SJCRH30 (cell line): Measurements from ENCODE around the gene TRAPPC5. TPM values are rescaled to one million over a fixed set of nuclear protein-coding genes. Genes with fewer than 3 reads are reported as not detected.

Experiments used
- DNase-seq, 2 experiments: peaks; one replicate each; pipeline ENCODE4 v3.0.0-alpha.2; 2015 to 2020
- H3K27ac ChIP-seq: fragments of 250-450 bp; sonication (Bioruptor Pico); 2 replicates; pipeline ENCODE4 v1.5.1; 2020; ENCODE audit warnings: mild to moderate bottlenecking, moderate library complexity
- H3K27me3 ChIP-seq: fragments of 250-450 bp; sonication (Bioruptor Pico); 2 replicates; pipeline ENCODE4 v1.5.1; 2020; ENCODE audit warnings: mild to moderate bottlenecking, moderate library complexity
- H3K36me3 ChIP-seq: fragments of 250-450 bp; sonication (Bioruptor Pico); 2 replicates; pipeline ENCODE4 v1.5.1; 2020; ENCODE audit warnings: mild to moderate bottlenecking, moderate library complexity
- H3K4me1 ChIP-seq: fragments of 250-450 bp; sonication (Bioruptor Pico); 2 replicates; pipeline ENCODE4 v1.5.1; 2020; ENCODE audit warnings: mild to moderate bottlenecking, moderate library complexity
- H3K4me3 ChIP-seq: fragments of 250-450 bp; sonication (Bioruptor Pico); 2 replicates; pipeline ENCODE4 v1.5.1; 2020; ENCODE audit warnings: mild to moderate bottlenecking, moderate library complexity
- H3K9me3 ChIP-seq: fragments of 250-450 bp; sonication (Bioruptor Pico); replicated peaks from 2 replicates; pipeline ENCODE4 v1.5.1; 2020; ENCODE audit warnings: mild to moderate bottlenecking, moderate library complexity
- total RNA-seq: library from RNA; depleted of rRNA; stranded (reverse); fragments of >200 nt; shearing (Covaris generic); gene quantifications from 2 replicates; pipeline ENCODE4 v1.2.3, GENCODE V29; 2014; rRNA removed

The TRAPPC5 gene
- 18.5 and 25.1 TPM in 2 replicates for total RNA-seq

DNA sequence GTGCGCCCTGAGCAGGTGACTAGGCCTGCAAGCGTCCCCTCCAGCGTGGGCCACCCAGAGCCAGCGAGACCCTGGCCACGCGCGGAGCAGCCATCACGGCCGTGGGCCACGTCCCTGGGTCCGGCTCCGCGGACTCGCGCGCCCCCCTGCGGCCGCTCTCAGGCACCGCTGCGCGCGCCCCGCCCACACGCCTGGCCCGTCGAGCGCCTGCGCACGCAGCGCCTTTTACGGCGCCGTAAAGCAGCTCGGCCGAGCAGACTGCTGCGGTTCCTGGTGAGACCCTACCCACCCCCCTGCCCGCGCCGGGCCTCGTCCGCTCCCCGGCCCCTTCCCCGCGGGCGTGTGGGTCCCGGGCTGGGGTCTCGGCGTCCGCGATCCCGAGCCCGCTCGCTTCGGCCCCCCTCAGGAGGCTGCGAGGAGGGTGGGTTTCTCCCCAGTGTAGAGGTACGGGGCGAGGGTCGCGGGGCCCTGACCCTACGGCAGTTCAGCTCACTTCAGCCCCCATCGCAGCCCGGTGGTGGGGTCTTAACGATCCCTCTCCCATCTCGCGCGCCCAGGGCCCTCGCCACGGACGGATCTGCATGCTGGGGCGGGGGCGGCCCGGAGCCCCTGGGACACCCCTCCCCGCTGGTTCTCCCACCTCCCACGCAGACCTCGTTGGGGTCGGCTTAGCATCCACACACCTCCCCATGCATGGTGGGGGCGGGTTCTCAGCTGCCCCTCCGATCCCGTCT, at the start of gene TRAPPC5:
Gene TRAPPC5, plus strand, starts transcription at position 228 of the 734 bp plus-strand sequence. CDS start 1,421 bp downstream, outside the sequence.
- Histone ChIP-seq H3K36me3 (no peaks in the 10 kb centered on the region; the same call in 1 of the 2 replicates), H3K9me3 (no peaks in the 10 kb centered on the region), H3K27me3 (peaks cover 2% of the 10 kb centered on the region; the same call in 1 of the 2 replicates), H3K4me3 (peak within 1 kb of the TSS; percentile 93), H3K27ac (peak within 1 kb of the TSS; percentile 60), H3K4me1 (no peaks in the 10 kb centered on the region)
- peak; percentile 74 to 82 for DNase-seq

DNA sequence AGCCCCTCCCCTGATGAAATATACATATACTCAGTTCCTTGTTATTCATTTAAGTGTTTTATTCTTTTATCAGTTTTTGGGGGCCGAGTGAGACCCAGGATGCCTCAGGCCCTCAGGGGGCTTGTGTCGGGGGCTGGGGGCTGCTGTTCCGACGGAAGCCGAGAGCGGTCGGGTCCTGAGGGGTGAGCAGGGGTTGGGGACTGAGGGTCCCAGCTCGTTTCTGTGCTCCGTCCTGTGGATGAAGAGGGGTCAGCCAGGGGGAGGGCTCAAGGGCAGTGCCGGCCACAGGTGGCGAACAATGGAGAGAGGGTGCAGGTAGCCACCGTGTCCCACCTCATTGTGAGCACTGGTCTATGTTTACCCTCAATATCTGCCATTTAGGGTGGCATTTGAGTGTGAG, 49.1 kb upstream of the TRAPPC5 start:
- 0 out of 2 replicates have a peak, but pooled peaks cover 4% of the 10 kb centered on the region for H3K36me3 ChIP-seq
- H3K27ac ChIP-seq = no peak overlapping the region
- H3K4me1 ChIP-seq = no peaks in the 10 kb centered on the region
- no peak overlapping the region for H3K4me3 ChIP-seq
- no peaks in the 10 kb centered on the region for H3K9me3 ChIP-seq
- DNase-seq = no peak
- no peaks in the 10 kb centered on the region for H3K27me3 ChIP-seq

DNA sequence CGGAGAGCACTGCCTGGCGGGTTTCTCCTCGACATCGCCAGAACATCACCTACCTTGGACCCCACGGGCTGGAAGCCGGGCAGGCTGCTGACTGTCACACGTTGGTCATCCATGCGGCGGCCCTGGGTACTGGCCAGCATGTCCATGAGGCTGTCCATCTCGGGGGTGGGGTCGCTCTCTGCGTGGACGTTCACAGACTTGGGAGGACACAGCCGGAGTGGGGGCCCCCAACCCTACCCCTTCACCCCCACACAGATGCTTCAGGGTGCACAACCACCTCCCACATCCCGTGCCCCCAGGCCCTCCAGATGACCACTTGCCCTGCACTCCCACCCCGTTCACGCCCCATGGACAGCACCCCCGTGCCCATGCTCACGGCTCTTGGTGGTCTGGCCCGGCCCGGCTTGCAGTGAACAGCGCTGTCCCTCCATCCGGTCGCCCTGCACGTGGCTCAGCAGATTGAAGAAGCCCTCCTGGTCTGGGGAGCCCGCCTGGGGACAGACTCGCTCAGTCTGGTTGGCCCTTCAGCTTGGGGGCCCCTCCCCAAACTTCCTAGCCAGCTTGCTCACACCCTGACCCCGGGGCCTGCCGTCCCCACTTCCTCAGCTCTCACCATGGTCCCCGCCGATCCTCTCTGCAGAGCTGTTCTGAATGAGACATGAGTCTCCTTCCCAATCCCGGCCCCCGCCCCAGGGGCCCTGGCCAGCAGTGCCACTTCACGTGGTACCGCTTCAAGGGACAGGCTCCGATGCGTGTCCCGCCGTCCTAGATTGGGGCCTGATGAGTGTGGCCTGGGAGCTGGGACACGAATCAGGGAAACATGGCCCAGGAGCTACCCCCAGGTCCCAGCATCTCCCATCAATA, 48.1 kb upstream of the TRAPPC5 start:
- no peak overlapping the region for H3K27ac ChIP-seq
- H3K36me3 ChIP-seq = no peaks in the 10 kb centered on the region
- no peak overlapping the region for H3K4me3 ChIP-seq
- H3K9me3 ChIP-seq = no peaks in the 10 kb centered on the region
- no peaks in the 10 kb centered on the region for H3K4me1 ChIP-seq
- DNase-seq = no peak
- no peaks in the 10 kb centered on the region for H3K27me3 ChIP-seq

DNA sequence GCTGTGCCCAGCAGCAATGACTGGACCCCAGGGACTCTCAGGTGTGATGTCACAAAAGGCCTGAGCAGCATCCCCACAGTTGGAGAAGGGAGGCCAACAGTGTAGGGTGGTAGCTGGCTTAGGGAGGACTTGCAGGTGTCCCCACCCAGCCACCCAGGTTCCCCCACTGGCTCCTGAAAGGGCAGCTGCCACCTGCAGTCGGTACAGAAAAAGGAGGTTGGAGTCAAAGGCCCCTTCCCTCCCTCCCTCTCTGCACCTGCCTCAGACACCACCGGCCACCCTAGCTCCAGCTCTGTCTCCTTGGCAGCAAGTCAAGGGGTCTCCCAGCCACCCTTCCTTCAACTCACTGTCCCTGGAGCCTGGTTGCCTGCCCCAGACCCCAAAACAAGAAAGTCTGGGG, 46.9 kb upstream of the TRAPPC5 start, which contains the start of gene PCP2:
Gene PCP2, minus strand, starts transcription at position 22 of the 400 bp plus-strand sequence. CDS start 262 bp downstream, outside the sequence.
- H3K36me3 ChIP-seq = no peaks in the 10 kb centered on the region
- H3K27me3 ChIP-seq = no peaks in the 10 kb centered on the region
- H3K9me3 ChIP-seq = no peaks in the 10 kb centered on the region
- H3K27ac ChIP-seq = no peak within 1 kb of the TSS
- no peak within 1 kb of the TSS for H3K4me3 ChIP-seq
- DNase-seq = no peak
- no peaks in the 10 kb centered on the region for H3K4me1 ChIP-seq

DNA sequence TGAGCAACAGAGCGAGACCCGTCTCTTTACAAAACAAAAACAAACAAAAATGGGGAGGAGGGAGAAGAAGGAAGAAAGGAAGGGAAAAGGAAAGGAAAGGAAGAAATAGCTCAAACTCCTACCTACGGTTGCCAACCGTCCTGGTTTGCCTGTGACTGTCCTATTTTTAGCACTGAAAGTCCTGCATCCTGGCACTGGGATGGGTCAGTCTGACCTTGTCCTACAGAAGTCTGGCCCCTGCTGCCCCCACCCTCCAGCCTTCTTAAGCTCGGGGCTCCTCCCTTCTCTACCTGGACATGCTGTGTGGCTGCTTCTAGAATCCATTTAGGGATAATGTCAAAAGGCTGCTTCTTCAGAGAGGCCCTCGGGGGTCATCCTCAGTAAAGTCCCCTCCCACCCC, 45.0 kb upstream of the TRAPPC5 start:
- Histone ChIP-seq H3K4me3 (no peak overlapping the region), H3K27me3 (no peaks in the 10 kb centered on the region), H3K36me3 (no peaks in the 10 kb centered on the region), H3K9me3 (no peaks in the 10 kb centered on the region), H3K4me1 (no peaks in the 10 kb centered on the region), H3K27ac (no peak overlapping the region)
- no peak for DNase-seq

DNA sequence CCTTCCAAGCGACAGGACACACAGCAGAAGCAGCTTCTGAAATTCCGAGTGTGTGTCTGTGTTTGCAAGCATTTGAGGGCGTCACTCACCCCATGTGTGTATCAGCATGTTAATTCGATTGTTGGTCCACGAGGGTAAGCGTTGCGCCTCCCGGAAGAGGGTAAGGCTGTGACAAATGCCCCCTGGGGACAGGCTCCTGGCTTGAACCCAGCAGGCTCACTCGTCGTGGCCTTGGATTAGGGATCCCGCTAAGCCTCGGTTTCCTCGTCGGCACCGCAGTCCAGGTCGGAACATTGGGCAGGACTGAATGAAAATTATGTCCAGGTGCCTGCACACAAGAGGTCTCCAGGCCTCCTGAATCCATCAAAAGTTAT, 44.3 kb upstream of the TRAPPC5 start:
- Histone ChIP-seq H3K4me1 (no peaks in the 10 kb centered on the region), H3K9me3 (no peaks in the 10 kb centered on the region), H3K27ac (no peak overlapping the region), H3K4me3 (no peak overlapping the region), H3K27me3 (no peaks in the 10 kb centered on the region), H3K36me3 (no peaks in the 10 kb centered on the region)
- no peak for DNase-seq

DNA sequence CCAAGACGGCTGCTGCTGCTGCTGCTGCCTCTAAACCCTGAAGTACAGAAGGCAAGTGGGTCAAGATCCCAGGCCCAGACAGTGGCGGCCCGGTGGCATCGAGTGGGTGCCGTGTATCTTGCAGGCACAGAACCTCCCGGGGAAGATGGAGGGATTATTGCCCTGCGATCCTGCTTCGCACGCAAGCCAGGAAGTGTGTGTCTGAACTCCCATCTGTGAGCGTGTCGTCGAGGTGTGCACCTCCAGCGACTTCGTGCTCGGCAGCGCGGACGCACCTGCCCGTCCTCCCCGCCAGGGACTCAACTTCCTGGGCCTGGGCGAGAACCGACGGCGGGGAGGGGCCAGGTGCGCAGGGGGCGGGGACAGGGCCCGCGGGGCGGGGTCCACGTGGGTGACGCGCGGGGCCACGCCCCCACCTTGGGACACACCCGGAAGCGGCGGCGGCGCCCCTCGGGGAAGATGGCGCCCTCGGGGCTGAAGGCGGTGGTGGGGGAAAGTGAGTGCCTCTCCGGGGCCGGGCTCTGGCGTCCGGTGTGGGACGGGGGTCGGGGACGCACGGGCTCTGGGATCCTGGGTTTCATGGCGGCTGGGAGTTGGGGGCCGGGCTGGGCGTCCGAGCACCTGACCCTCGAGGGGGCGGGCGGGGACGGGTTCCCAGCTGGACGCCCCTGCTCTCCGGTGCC, 43.8 kb upstream of the TRAPPC5 start, which contains the start of gene STXBP2:
Gene STXBP2, plus strand, starts transcription at position 420 of the 683 bp plus-strand sequence. Its CDS starts 40 bp downstream, at position 460.
- H3K4me1 ChIP-seq = no peaks in the 10 kb centered on the region
- no peaks in the 10 kb centered on the region for H3K27me3 ChIP-seq
- no peak within 1 kb of the TSS for H3K4me3 ChIP-seq
- H3K36me3 ChIP-seq = no peaks in the 10 kb centered on the region
- no peaks in the 10 kb centered on the region for H3K9me3 ChIP-seq
- no peak within 1 kb of the TSS for H3K27ac ChIP-seq
- no peak for DNase-seq

GRCh38 chr19:7637374-7638256, 43.0 kb upstream of the TRAPPC5 start:
- Histone ChIP-seq H3K4me1 (no peaks in the 10 kb centered on the region), H3K27me3 (no peaks in the 10 kb centered on the region), H3K27ac (no peak overlapping the region), H3K4me3 (no peak overlapping the region), H3K36me3 (no peaks in the 10 kb centered on the region), H3K9me3 (no peaks in the 10 kb centered on the region)
- DNase-seq = no peak

DNA sequence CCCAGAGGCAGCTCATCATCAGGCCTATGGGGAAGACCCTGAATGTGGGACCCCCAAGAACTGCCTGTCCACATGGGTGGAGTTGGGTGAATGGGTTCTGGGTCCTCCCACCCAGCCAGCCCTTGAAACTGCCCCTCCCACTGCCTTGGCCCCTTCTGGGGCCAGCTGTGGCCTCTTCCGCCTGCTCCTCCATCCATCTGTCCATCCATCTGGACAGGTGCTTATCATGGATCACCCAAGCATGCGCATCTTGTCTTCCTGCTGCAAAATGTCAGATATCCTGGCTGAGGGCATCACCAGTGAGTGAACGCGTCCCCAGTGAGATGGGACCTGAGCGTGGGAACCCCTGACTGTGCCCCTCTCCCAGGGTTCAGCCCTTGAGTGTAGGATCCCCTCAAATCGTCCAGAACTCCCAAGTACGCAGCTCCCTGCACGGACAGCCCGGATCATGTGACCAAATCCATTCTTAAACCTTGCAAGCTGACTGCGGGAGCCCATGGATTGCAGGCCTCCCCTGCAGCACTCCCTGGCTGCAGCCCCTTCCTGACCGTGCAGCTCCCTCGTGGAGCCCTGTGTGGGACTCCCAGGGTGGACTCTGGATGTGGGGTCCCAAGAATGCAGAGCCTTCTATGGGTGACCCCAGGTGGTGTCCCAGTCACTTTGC, 41.7 kb upstream of the TRAPPC5 start:
- no peak for DNase-seq
- Histone ChIP-seq H3K27ac (no peak overlapping the region), H3K4me1 (no peaks in the 10 kb centered on the region)

DNA sequence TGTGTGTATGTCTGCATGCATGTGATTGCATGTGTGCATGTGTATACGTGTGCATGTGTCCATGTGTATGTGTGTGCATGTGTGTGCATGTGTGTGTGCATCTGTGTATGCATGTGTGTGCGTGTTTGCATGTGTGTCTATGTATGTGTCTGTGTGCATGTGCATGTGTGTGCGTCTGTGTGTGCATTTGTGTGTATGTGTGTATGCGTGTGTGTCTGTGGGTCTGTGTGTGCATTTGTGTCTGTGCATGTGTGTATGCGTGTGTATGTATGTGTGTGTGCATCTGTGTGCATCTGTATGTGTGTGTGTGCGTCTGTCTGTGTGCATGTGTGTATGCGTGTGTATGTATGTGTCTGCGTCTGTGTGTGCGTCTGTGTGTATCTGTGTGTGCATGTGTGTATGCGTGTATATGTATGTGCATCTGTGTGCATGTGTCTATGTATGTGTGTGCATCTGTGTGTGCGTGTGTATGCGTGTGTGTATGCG, 40.7 kb upstream of the TRAPPC5 start:
- Histone ChIP-seq H3K9me3 (no peaks in the 10 kb centered on the region), H3K27ac (no peak overlapping the region), H3K27me3 (no peaks in the 10 kb centered on the region), H3K4me1 (no peaks in the 10 kb centered on the region), H3K4me3 (no peak overlapping the region), H3K36me3 (no peaks in the 10 kb centered on the region)
- no peak for DNase-seq

More for the DNA sequence above, 41.7 kb upstream of the TRAPPC5 start:
- H3K27me3 ChIP-seq = no peaks in the 10 kb centered on the region
- no peaks in the 10 kb centered on the region for H3K36me3 ChIP-seq
- H3K9me3 ChIP-seq = no peaks in the 10 kb centered on the region
- no peak overlapping the region for H3K4me3 ChIP-seq

GRCh38 chr19:7640803-7641202, 39.8 kb upstream of the TRAPPC5 start:
- Histone ChIP-seq H3K36me3 (no peaks in the 10 kb centered on the region), H3K27ac (no peak overlapping the region), H3K27me3 (no peaks in the 10 kb centered on the region), H3K4me1 (no peaks in the 10 kb centered on the region), H3K4me3 (no peak overlapping the region), H3K9me3 (no peaks in the 10 kb centered on the region)
- no peak for DNase-seq

GRCh38 chr19:7641290-7642276, 39.0 kb upstream of the TRAPPC5 start:
- Histone ChIP-seq H3K27me3 (0 out of 2 replicates have a peak, but pooled peaks cover under 1% of the 10 kb centered on the region), H3K27ac (no peak overlapping the region), H3K9me3 (no peaks in the 10 kb centered on the region), H3K4me3 (no peak overlapping the region), H3K4me1 (no peaks in the 10 kb centered on the region), H3K36me3 (no peaks in the 10 kb centered on the region)
- no peak for DNase-seq
